K562 (cell line): Measurements from ENCODE around the gene PDE4A. TPM values are rescaled to one million over a fixed set of nuclear protein-coding genes. Genes with fewer than 3 reads are reported as not detected.

ENCODE experiments used
- ATF1 ChIP-seq, 2 experiments: fragments of 450-650 bp in 1 of 2; IDR thresholded peaks; 2 replicates each; pipeline ENCODE4 v1.6.1; 2016; ENCODE audit warnings: missing compliant biosample characterization in 1 of 2, missing genetic modification characterization in 1 of 2
- ATF3 ChIP-seq, 2 experiments: fragments of 450-650 bp in 1 of 2; sonication (generic) in 1 of 2; formaldehyde crosslinking in 1 of 2; IDR thresholded peaks in 1 of 2; conservative IDR thresholded peaks in 1 of 2; 2 replicates each; pipeline versions ENCODE4 v1.6.1 to v1.8.1; 2016 to 2023; ENCODE audit warnings: mild to moderate bottlenecking in 2 of 2, moderate library complexity in 2 of 2, inconsistent platforms in 1 of 2, missing genetic modification reagents in 1 of 2
- HCFC1 ChIP-seq: IDR thresholded peaks from 2 replicates; pipeline ENCODE4 v1.6.1; 2012; ENCODE audit warnings: low read depth, low read length, improper control_type of control experiment
- HNRNPK ChIP-seq: fragments of 200-400 bp; formaldehyde crosslinking; IDR thresholded peaks from one replicate; pipeline ENCODE4 v1.6.1; 2018; ENCODE audit warnings: mild to moderate bottlenecking, low read depth, low read length; ENCODE audit not compliant: poor library complexity, severe bottlenecking
- LEF1 ChIP-seq: fragments of 450-650 bp; IDR thresholded peaks from 2 replicates; pipeline ENCODE4 v1.6.1; 2016; ENCODE audit warnings: mild to moderate bottlenecking
- MAX ChIP-seq: sonication (generic); formaldehyde crosslinking; IDR thresholded peaks from 2 replicates; pipeline ENCODE4 v1.9.0; 2022; ENCODE audit warnings: mild to moderate bottlenecking, missing genetic modification reagents
- PHB2 ChIP-seq: fragments of 450-650 bp; IDR thresholded peaks from 2 replicates; pipeline ENCODE4 v1.6.1; 2017; ENCODE audit warnings: low read depth
- PYGO2 ChIP-seq: fragments of 450-650 bp; IDR thresholded peaks from 2 replicates; pipeline ENCODE4 v1.6.1; 2016; ENCODE audit warnings: mild to moderate bottlenecking, missing genetic modification characterization, moderate library complexity, missing compliant biosample characterization
- RAD21 ChIP-seq, 2 experiments: fragments of 250-450 bp in 1 of 2; fragments of 450-650 bp in 1 of 2; sonication (Bioruptor Pico) in 1 of 2; formaldehyde crosslinking in 1 of 2; IDR thresholded peaks in 1 of 2; conservative IDR thresholded peaks in 1 of 2; 2 replicates each; pipeline versions ENCODE4 v1.4.0 to v1.8.0; 2020 to 2022; ENCODE audit warnings: mild to moderate bottlenecking in 2 of 2, moderate library complexity in 1 of 2
- RBFOX2 ChIP-seq: fragments of 200-400 bp; formaldehyde crosslinking; IDR thresholded peaks from 2 replicates; pipeline ENCODE4 v1.6.1; 2017; ENCODE audit warnings: low read depth, mild to moderate bottlenecking, low read length, moderate library complexity
- RERE ChIP-seq: sonication (generic); formaldehyde crosslinking; IDR thresholded peaks from 2 replicates; pipeline ENCODE4 v1.8.0; 2023; ENCODE audit warnings: missing genetic modification reagents, mild to moderate bottlenecking, borderline replicate concordance
- TSHZ1 ChIP-seq: fragments of 250-450 bp; sonication (Bioruptor Pico); IDR thresholded peaks from 2 replicates; pipeline ENCODE4 v1.4.0; 2020; ENCODE audit warnings: mild to moderate bottlenecking, moderate library complexity
- YY1 ChIP-seq, 3 experiments: IDR thresholded peaks; 2 replicates each; pipeline ENCODE4 v1.6.1; 2011; ENCODE audit warnings: low read length in 2 of 3, mild to moderate bottlenecking in 2 of 3, moderate library complexity in 2 of 3, borderline replicate concordance in 1 of 3, control low read depth in 1 of 3, low read depth in 1 of 3; ENCODE audit not compliant: insufficient read depth in 3 of 3, insufficient replicate concordance in 2 of 3, control insufficient read depth in 1 of 3, insufficient read length in 1 of 3; ENCODE audit errors: extremely low read depth in 1 of 3
- ZNF511 ChIP-seq: sonication (generic); formaldehyde crosslinking; IDR thresholded peaks from 2 replicates; pipeline ENCODE4 v1.8.0; 2022; ENCODE audit warnings: mild to moderate bottlenecking, missing genetic modification reagents
- polyA plus RNA-seq, 8 experiments: library from polyadenylated mRNA; depleted of rRNA in 4 of 8; stranded (reverse) in 5 of 8; unstranded in 3 of 8; fragments of >200 nt; fragmentation: Nextera tagmentation in 2 of 8; fragmentation: Illumina TruSeq in 1 of 8; extraction: Ambion mirVana in 2 of 8; extraction: Trizol in 1 of 8; gene quantifications; 2 replicates each; pipeline versions ENCODE4 v1.2.1 to v1.2.3, GENCODE V29; 2011 to 2014; ENCODE audit warnings: inconsistent platforms in 1 of 8, missing spikeins in 1 of 8
- total RNA-seq, 7 experiments: library from RNA; depleted of rRNA in 6 of 7; stranded (reverse); fragments of >200 nt in 6 of 7; fragmentation: Illumina TruSeq in 2 of 7; extraction: Trizol in 2 of 7; gene quantifications; 2 replicates each; pipeline versions ENCODE4 v1.2.1 to v1.2.3, GENCODE V29; 2011 to 2021; ENCODE audit warnings: low replicate concordance in 1 of 7

Gene PDE4A
- total and polyA plus RNA-seq, 9 of the 15 experiments (the other 6 are each of a cell fraction or from before 2014, with no cell fraction given) = 0.66 to 26.9 (median 4.6) TPM

- no peak for TF ChIP-seq TSHZ1 (CRISPR knock-in tag)
- TF ChIP-seq PHB2 = no peak
- TF ChIP-seq YY1 (IDR thresholded peaks at IDR 0.05; ENCODE audit: borderline replicate concordance in 1 of 3, control insufficient read depth in 1 of 3, extremely low read depth in 1 of 3, insufficient read depth in 3 of 3, insufficient read length in 1 of 3, insufficient replicate concordance in 2 of 3, low read depth in 1 of 3, low read length in 2 of 3) = no peak
- TF ChIP-seq ATF1 (CRISPR knock-in tag; IDR thresholded peaks at IDR 0.05) = no peak
- peak; percentile 73; the same call in 1 of the 2 replicates for TF ChIP-seq ATF1 (tag; IDR thresholded peaks at IDR 0.05)
- no peak for TF ChIP-seq ATF3 (IDR thresholded peaks at IDR 0.05)
- TF ChIP-seq ATF3 (CRISPR knock-in tag; conservative IDR thresholded peaks at IDR 0.05) = no peak
- peak; percentile 63; the same call in 1 of the 2 replicates for TF ChIP-seq ZNF511 (CRISPR knock-in tag)
- TF ChIP-seq HNRNPK = no peak
- TF ChIP-seq MAX (CRISPR knock-in tag) = peak; percentile 91
- TF ChIP-seq RAD21 (CRISPR knock-in tag; conservative IDR thresholded peaks at IDR 0.05 in 1 of 2, IDR thresholded peaks at IDR 0.05 in 1 of 2) = no peak
- peak; percentile 69 for TF ChIP-seq RBFOX2
- no peak for TF ChIP-seq HCFC1
- TF ChIP-seq LEF1 = no peak
- no peak for TF ChIP-seq RERE (CRISPR knock-in tag)
- no peak for TF ChIP-seq PYGO2 (tag)
These were observed 58.6 kb downstream of the PDE4A start (continued) for GRCh38 chr19:10478903-10479384.
